Breast epithelium (tissue), 3 donors: ENCODE data around the gene CENPO.

Experiments
- CTCF ChIP-seq, 3 donors: fragments of 450-650 bp; IDR thresholded peaks; one replicate each; pipeline ENCODE4 v1.5.1; 2016 to 2017; ENCODE audit warnings: antibody characterized with exemption in 3 of 3, mild to moderate bottlenecking in 3 of 3, moderate library complexity in 3 of 3
- POLR2A ChIP-seq: fragments of 450-650 bp; IDR thresholded peaks from one replicate; pipeline ENCODE4 v1.6.1; 2016; ENCODE audit warnings: antibody characterized with exemption, mild to moderate bottlenecking, moderate library complexity
- POLR2AphosphoS5 ChIP-seq, 3 donors: sonication (generic); formaldehyde crosslinking; IDR thresholded peaks; one replicate each; pipeline ENCODE4 v1.6.1; 2017; ENCODE audit warnings: antibody characterized with exemption in 3 of 3

GRCh38 chr2:24852431-24853020 is 59.3 kb downstream of the CENPO start:
- TF ChIP-seq CTCF (IDR thresholded peaks at IDR 0.05) (no peak), POLR2AphosphoS5 (IDR thresholded peaks at IDR 0.05) (no peak), POLR2A (no peak)
